SU-DHL-6 (cell line): Measurements from ENCODE around the gene ZPBP.

Experiments used
- CTCF ChIP-seq: fragments of 200-600 bp; sonication (generic); IDR thresholded peaks from one replicate; pipeline ENCODE4 v1.5.1; 2017; ENCODE audit warnings: antibody characterized with exemption, mild to moderate bottlenecking, low read length, moderate library complexity; ENCODE audit not compliant: insufficient read depth, poor library complexity, severe bottlenecking
- EZH2phosphoT487 ChIP-seq: fragments of 200-600 bp; sonication (generic), shearing (Covaris generic); conservative IDR thresholded peaks from 2 replicates; pipeline ENCODE4 v1.6.1; 2018; ENCODE audit warnings: mild to moderate bottlenecking, antibody characterized with exemption, low read length, moderate library complexity, mixed read lengths

DNA sequence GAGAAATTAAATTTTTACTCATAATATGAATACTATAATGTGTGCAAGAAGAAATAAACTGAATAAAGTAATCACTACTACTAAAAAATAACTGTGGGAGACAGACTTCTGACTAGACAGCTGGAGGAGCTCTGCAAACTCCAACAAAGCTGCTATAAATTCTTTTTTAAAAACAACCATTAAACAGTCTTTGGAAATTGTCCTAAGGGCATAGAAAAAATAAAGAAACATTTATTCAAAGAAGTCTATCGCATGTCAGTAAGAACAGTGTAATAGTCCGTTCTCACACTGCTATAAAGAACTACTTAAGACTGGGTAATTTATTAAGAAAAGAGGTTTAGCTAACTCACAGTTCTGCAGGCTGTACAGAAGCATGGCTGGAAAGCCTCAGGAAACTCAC is 56.0 kb downstream of the ZPBP start:
- TF ChIP-seq CTCF (no peak), EZH2phosphoT487 (no peak)
